Stomach (tissue), 19 donors: ENCODE measurements around the gene JAK2. TPM values are rescaled to one million over a fixed set of nuclear protein-coding genes. Genes with fewer than 3 reads are reported as not detected.

Source experiments
- DNase-seq, 2 donors: peaks; one replicate each; pipeline versions ENCODE4 v3.0.0 to v3.0.0-alpha.2; 2013 to 2019
- H3K27ac ChIP-seq, 5 donors: fragments of 200-600 bp in 4 of 5; sonication (generic) in 4 of 5; one replicate each; pipeline ENCODE4 v1.5.1; 2013 to 2019; ENCODE audit warnings: mild to moderate bottlenecking in 1 of 5, moderate library complexity in 1 of 5
- H3K27me3 ChIP-seq, 3 donors: fragments of 200-600 bp; sonication (generic); one replicate each; pipeline ENCODE4 v1.5.1; 2017 to 2019; ENCODE audit warnings: mixed run types in 1 of 3
- H3K36me3 ChIP-seq, 4 donors: fragments of 200-600 bp; sonication (generic); 1 replicate in 3 of 4; 2 replicates in 1 of 4; pipeline ENCODE4 v1.5.1; 2016 to 2019
- H3K4me1 ChIP-seq, 4 donors: fragments of 200-600 bp; sonication (generic); one replicate each; pipeline ENCODE4 v1.5.1; 2016 to 2019
- H3K4me3 ChIP-seq, 4 donors: fragments of 200-600 bp; sonication (generic) in 3 of 4; one replicate each; pipeline ENCODE4 v1.5.1; 2016 to 2019; ENCODE audit warnings: mild to moderate bottlenecking in 1 of 4
- H3K9me3 ChIP-seq, 4 donors: fragments of 200-600 bp; sonication (generic); one replicate each; pipeline ENCODE4 v1.5.1; 2016 to 2019
- EP300 ChIP-seq: sonication (generic); formaldehyde crosslinking; IDR thresholded peaks from one replicate; pipeline ENCODE4 v1.6.1; 2017; ENCODE audit warnings: antibody characterized with exemption
- POLR2A ChIP-seq, 4 donors: fragments of 450-650 bp; IDR thresholded peaks; one replicate each; pipeline ENCODE4 v1.6.1; 2016; ENCODE audit warnings: antibody characterized with exemption in 4 of 4, control low read depth in 2 of 4, mild to moderate bottlenecking in 1 of 4, moderate library complexity in 1 of 4
- POLR2AphosphoS5 ChIP-seq, 3 donors: sonication (generic); formaldehyde crosslinking; IDR thresholded peaks; one replicate each; pipeline ENCODE4 v1.6.1; 2016; ENCODE audit warnings: antibody characterized with exemption in 3 of 3
- WGBS, 5 donors: extraction: QIAGEN DNeasy Blood & Tissue Kit in 3 of 5; methylation state at CpG; one replicate each; pipeline versions ENCODE4 v1.1.5 to v1.1.7; 2013 to 2018; 5-methylcytosine and 5-hydroxymethylcytosine counted together
- intact Hi-C: fragments of 100-400 bp; cut with DNase I; formaldehyde crosslinking; loops from one replicate; pipeline ENCODE4 v1.15.1; 2023; ENCODE audit warnings: low total_unique reads
- long read RNA-seq, 10 donors: transcript quantifications; one replicate each; lab custom pipeline, GENCODE V29; 2026
- polyA plus RNA-seq, 3 donors: library from polyadenylated mRNA; stranded (reverse); fragments of 200-250 nt; gene quantifications; one replicate each; pipeline ENCODE4 v1.2.3, GENCODE V29; 2013
- total RNA-seq, 5 donors: library from RNA; depleted of rRNA; stranded (reverse); fragments of >200 nt; gene quantifications; one replicate each; pipeline versions ENCODE4 v1.1.0 to v1.2.3, GENCODE V29; 2014 to 2016
- TF ChIP-seq, protein P1 (sequence below), 7 experiments: fragments of 450-650 bp in 4 of 7; fragments of 200-600 bp in 3 of 7; sonication (generic) in 3 of 7; IDR thresholded peaks; one replicate each; pipeline ENCODE4 v1.5.1; 2016 to 2019; ENCODE audit warnings: antibody characterized with exemption in 7 of 7, control low read depth in 2 of 7, mild to moderate bottlenecking in 1 of 7
- donor health status: healthy with polysubstance abuse.
- donor health status: Bipolar disorder and iron deficiency.
- donor health status: healthy.

JAK2 gene
- 10 to 100 TPM; 12.7 to 58.6 (median 45.1) TPM for total RNA-seq
- polyA plus RNA-seq = 1 to 10 TPM; 3.9 to 7.5 (median 4.5) TPM
- long read RNA-seq, donor 1 = 0 reads
- long read RNA-seq, donor 2 = 0 reads
- long read RNA-seq, donor 3 = 0 reads
- long read RNA-seq, donor 4 = 0 reads
- long read RNA-seq, donor 5 = 0 reads
- long read RNA-seq, donor 6, full-length matches to known transcripts = 1 of 1 reads
- long read RNA-seq, donor 6, partial matches to known transcripts = 0 of 1 reads
- long read RNA-seq, donor 6, other reads (novel, unspliced or antisense) = 0 of 1 reads
- long read RNA-seq, donor 7 = 0 reads
- long read RNA-seq, donor 8 = 0 reads
- long read RNA-seq, donor 9 = 0 reads
- long read RNA-seq, donor 10, partial matches to known transcripts = 0 of 1 reads
- long read RNA-seq, donor 10, other reads (novel, unspliced or antisense) = 0 of 1 reads

DNA sequence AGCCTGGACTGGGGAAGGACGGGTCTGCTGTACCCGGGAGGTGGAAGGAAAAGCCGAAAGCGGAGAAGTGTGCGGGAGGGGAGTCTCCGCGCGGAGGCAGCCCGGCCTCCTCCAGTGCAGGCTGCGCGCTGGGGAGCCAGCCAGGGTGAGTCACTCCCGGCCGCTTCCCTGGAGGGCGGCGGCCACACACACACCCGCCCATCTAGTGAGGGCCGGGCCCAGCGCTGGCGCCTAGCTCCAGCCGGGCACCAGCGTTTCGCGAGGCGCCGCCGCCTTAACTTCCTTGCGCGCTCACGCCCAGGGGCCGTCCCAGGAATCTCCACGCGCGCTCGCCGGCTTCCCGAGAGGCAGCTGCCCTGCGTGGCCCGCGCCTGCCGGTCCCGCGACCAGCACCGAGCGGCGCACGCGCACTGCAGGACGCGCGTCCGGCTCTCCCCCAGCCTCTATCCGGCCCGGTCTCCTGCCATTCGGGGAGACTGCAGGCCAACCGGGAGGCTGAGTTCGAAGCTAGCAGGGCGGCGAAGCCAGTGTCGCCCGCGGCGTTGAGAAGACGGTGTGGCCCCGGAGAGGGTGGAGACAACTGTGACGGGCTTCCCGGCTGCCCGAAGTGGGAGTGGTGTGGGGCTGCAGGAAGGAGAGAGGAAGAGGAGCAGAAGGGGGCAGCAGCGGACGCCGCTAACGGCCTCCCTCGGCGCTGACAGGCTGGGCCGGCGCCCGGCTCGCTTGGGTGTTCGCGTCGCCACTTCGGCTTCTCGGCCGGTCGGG lies at the start of gene JAK2:
TSS of gene JAK2 (plus strand) at position 652 of the 765 bp plus-strand sequence. CDS start 36,716 bp downstream, outside the sequence.
- H3K27me3 ChIP-seq = no peaks in the 10 kb centered on the region
- TF ChIP-seq EP300 (no peak), POLR2AphosphoS5 (IDR thresholded peaks at IDR 0.05) (peak; percentile 59 to 89 (median 80)), POLR2A (IDR thresholded peaks at IDR 0.05) (peak in 2 of 4 donors; percentile 41 to 58)
- TF ChIP-seq, protein P1, sequence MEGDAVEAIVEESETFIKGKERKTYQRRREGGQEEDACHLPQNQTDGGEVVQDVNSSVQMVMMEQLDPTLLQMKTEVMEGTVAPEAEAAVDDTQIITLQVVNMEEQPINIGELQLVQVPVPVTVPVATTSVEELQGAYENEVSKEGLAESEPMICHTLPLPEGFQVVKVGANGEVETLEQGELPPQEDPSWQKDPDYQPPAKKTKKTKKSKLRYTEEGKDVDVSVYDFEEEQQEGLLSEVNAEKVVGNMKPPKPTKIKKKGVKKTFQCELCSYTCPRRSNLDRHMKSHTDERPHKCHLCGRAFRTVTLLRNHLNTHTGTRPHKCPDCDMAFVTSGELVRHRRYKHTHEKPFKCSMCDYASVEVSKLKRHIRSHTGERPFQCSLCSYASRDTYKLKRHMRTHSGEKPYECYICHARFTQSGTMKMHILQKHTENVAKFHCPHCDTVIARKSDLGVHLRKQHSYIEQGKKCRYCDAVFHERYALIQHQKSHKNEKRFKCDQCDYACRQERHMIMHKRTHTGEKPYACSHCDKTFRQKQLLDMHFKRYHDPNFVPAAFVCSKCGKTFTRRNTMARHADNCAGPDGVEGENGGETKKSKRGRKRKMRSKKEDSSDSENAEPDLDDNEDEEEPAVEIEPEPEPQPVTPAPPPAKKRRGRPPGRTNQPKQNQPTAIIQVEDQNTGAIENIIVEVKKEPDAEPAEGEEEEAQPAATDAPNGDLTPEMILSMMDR (IDR thresholded peaks at IDR 0.05) = peak in 4 of 7 experiments; percentile 9 to 28 (median 18)
- no peaks in the 10 kb centered on the region for H3K9me3 ChIP-seq
- DNase-seq = peak; percentile 90 to 96
- H3K27ac ChIP-seq = peak within 1 kb of the TSS; percentile 97 to 99 (median 98)
- intact Hi-C loops = loop anchor here (10.0 kb wide), 2 partner anchors 190 to 220 kb away; partner anchors contain the start of gene RCL1
- H3K4me1 ChIP-seq = peaks cover 29 to 57% (median 46%) of the 10 kb centered on the region in 4 donors
- H3K36me3 ChIP-seq = no peaks in the 10 kb centered on the region
- H3K4me3 ChIP-seq = peak within 1 kb of the TSS; percentile 73 to 92 (median 86)
- 0 to 1% (median 0%) methylated on average over 11 to 84 of the region's 84 CpGs for WGBS, 5 donors

DNA sequence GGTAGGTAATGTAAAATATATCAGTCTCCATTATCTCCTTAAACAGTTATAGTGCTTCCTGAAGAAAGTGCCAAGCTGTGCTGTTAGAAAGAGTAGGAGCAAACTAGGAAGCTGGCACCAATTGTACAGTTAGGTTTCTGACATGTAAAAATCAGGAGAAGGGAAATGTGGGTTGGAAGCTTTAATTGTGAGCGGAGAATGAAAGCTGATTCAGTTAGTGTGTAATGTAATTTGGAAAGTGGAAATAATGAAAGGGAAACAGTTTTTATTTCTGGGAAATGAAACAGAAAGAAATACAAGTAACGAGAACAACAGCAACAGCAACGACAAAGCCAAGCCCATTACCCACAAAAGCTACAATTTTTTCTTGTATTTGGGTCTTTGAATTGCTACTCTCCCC lies 48.8 kb upstream of the JAK2 start:
- no peaks in the 10 kb centered on the region for H3K36me3 ChIP-seq
- no peak for DNase-seq
- 25 to 38% (median 36%) methylated on average over 3 of the region's 3 CpGs for WGBS, 5 donors
- no peaks in the 10 kb centered on the region for H3K27me3 ChIP-seq
- intact Hi-C loops = no loop called here
- H3K4me1 ChIP-seq = peaks cover 8 to 40% (median 21%) of the 10 kb centered on the region in 4 donors
- H3K4me3 ChIP-seq = no peak overlapping the region
- H3K9me3 ChIP-seq = no peaks in the 10 kb centered on the region
- no peak for TF ChIP-seq POLR2AphosphoS5 (IDR thresholded peaks at IDR 0.05)
- TF ChIP-seq POLR2A (IDR thresholded peaks at IDR 0.05) = no peak
- TF ChIP-seq EP300 = no peak
- TF ChIP-seq, protein P1 (IDR thresholded peaks at IDR 0.05) = no peak
- H3K27ac ChIP-seq = peak overlapping the region in 3 of 5 donors; percentile 39 to 78 (median 43)

DNA sequence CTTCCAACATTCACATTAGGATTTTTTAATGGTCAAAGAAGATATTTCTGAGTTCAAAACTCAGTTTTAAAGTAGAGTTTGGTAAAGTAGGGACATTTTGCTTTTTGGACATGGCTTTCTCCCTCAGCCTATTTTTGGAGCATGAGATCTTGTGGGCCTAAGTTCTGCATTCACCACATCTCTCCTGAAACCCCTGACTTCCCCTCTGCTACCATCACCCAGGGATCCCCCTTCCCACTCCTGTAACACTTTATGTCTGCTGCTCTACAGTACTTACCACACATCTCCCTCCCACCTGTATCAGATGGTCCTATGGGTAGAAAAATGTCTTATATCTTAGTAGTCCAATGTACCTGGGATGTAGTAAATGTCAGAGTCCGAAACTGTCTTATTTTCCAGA lies 48.2 kb upstream of the JAK2 start:
- Histone ChIP-seq H3K27me3 (no peaks in the 10 kb centered on the region), H3K27ac (peak overlapping the region in 2 of 5 donors; percentile 45 to 78), H3K4me3 (no peak overlapping the region), H3K9me3 (no peaks in the 10 kb centered on the region), H3K36me3 (no peaks in the 10 kb centered on the region), H3K4me1 (peaks cover 8 to 44% (median 21%) of the 10 kb centered on the region in 4 donors)
- WGBS, 5 donors = 91 to 100% (median 94%) methylated on average over 1 of the region's 1 CpG
- TF ChIP-seq POLR2AphosphoS5 (IDR thresholded peaks at IDR 0.05) (no peak), POLR2A (IDR thresholded peaks at IDR 0.05) (no peak), EP300 (no peak)
- TF ChIP-seq, protein P1 (IDR thresholded peaks at IDR 0.05) = no peak
- intact Hi-C loops = no loop called here
- DNase-seq = no peak

DNA sequence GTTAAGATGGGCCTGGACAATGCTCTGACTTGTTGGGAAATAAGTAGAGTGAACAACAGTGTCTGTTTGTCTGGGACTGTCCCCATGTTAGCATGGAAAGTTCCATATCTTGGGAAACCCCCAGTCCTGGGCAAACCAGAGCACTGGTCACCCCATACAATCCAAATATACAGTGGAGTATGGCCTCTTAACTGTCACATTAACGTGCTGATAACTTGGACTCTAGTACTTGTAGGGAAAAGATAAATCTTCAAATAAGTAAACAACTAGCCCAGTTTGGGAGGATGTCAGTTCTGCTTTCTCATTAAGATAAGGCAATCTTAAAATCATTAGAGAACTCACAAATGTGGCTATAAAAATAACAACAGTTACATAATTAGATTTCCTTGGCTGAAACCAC lies 47.6 kb upstream of the JAK2 start:
- intact Hi-C loops = no loop called here
- Histone ChIP-seq H3K36me3 (no peaks in the 10 kb centered on the region), H3K9me3 (no peaks in the 10 kb centered on the region), H3K4me1 (peaks cover 10 to 50% (median 24%) of the 10 kb centered on the region in 4 donors), H3K27ac (no peak overlapping the region), H3K4me3 (no peak overlapping the region), H3K27me3 (no peaks in the 10 kb centered on the region)
- DNase-seq = no peak
- TF ChIP-seq EP300 (no peak), POLR2AphosphoS5 (IDR thresholded peaks at IDR 0.05) (no peak), POLR2A (IDR thresholded peaks at IDR 0.05) (no peak)
- TF ChIP-seq, protein P1 (IDR thresholded peaks at IDR 0.05) = no peak
- 13 to 32% (median 22%) methylated on average over 1 of the region's 1 CpG for WGBS, 5 donors
